ENCODE results near the gene ZNF784.

DNA sequence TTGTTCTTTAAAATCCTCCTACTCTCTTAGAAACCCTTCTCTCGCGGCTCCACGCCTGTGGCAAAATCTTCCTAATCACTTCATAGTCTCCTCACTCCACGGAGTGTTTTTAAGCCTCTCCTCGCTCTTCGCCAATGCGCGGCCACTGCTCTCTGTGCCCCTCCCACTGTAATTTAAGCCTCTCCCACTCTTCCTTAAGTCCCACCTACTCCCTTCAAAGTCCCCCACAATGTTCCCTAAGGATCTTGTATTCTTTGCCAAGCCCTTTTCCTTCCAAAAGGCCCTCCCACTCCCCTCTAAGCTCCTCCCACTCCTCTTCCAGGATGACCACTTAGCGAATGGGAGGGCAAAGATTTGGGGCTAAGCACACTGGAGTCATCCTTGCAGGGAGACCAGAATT, 26.3 kb downstream of the ZNF784 start:
- TF ChIP-seq, protein P1, sequence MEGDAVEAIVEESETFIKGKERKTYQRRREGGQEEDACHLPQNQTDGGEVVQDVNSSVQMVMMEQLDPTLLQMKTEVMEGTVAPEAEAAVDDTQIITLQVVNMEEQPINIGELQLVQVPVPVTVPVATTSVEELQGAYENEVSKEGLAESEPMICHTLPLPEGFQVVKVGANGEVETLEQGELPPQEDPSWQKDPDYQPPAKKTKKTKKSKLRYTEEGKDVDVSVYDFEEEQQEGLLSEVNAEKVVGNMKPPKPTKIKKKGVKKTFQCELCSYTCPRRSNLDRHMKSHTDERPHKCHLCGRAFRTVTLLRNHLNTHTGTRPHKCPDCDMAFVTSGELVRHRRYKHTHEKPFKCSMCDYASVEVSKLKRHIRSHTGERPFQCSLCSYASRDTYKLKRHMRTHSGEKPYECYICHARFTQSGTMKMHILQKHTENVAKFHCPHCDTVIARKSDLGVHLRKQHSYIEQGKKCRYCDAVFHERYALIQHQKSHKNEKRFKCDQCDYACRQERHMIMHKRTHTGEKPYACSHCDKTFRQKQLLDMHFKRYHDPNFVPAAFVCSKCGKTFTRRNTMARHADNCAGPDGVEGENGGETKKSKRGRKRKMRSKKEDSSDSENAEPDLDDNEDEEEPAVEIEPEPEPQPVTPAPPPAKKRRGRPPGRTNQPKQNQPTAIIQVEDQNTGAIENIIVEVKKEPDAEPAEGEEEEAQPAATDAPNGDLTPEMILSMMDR (IDR thresholded peaks at IDR 0.05; ENCODE audit: low read depth, low read length, poor library complexity, severe bottlenecking) = no peak
- no peak for TF ChIP-seq EZH2phosphoT487 (IDR thresholded peaks at IDR 0.05; ENCODE audit: borderline replicate concordance, low read length)

All from DOHH2 (cell line).